Neural cell (in vitro differentiated cells): ENCODE data around the gene SCNN1A.

ENCODE experiments used
- CTCF ChIP-seq: fragments of 450-650 bp; IDR thresholded peaks from 2 replicates; pipeline ENCODE4 v1.5.1; 2014; ENCODE audit warnings: antibody characterized with exemption, mild to moderate bottlenecking, moderate library complexity; ENCODE audit not compliant: poor library complexity, severe bottlenecking
- EP300 ChIP-seq: fragments of 450-650 bp; conservative IDR thresholded peaks from 2 replicates; pipeline ENCODE4 v1.6.1; 2014; ENCODE audit warnings: antibody characterized with exemption, mild to moderate bottlenecking, moderate library complexity; ENCODE audit not compliant: poor library complexity, severe bottlenecking
- POLR2AphosphoS5 ChIP-seq: IDR thresholded peaks from 2 replicates; pipeline ENCODE4 v1.6.1; 2012
- RAD21 ChIP-seq: fragments of 450-650 bp; conservative IDR thresholded peaks from 2 replicates; pipeline ENCODE4 v1.6.1; 2014; ENCODE audit warnings: antibody characterized with exemption, mild to moderate bottlenecking, moderate library complexity
- REST ChIP-seq: IDR thresholded peaks from 2 replicates; pipeline ENCODE4 v1.6.1; 2012; ENCODE audit warnings: borderline replicate concordance

- TF ChIP-seq CTCF (no peak), EP300 (no peak), RAD21 (no peak), POLR2AphosphoS5 (no peak), REST (no peak)
Measured at GRCh38 chr12:6341417-6342139, 33.8 kb downstream of the SCNN1A start, which contains the start of gene TNFRSF1A.
